CD4-positive, alpha-beta memory T cell (primary cell): Measurements from ENCODE around the gene NKD1. TPM values are rescaled to one million over a fixed set of nuclear protein-coding genes. Genes with fewer than 3 reads are reported as not detected.

Experiments used
- CTCF ChIA-PET: fragments of 350-600 bp; sonication (Branson Sonifier 250); formaldehyde crosslinking; loops from one replicate; lab custom pipeline; 2021; ENCODE audit warnings: inconsistent platforms; ENCODE audit not compliant: partially characterized antibody; lab: Charles Lee
- POLR2A ChIA-PET: fragments of 350-600 bp; sonication (Branson Sonifier 250); formaldehyde crosslinking; loops from one replicate; lab custom pipeline; 2021; ENCODE audit not compliant: partially characterized antibody; lab: Charles Lee
- DNase-seq, 5 donors: peaks; one replicate each; pipeline versions ENCODE4 v3.0.0 to v3.0.0-alpha.2; 2020 to 2022; ENCODE audit warnings: mixed read lengths in 1 of 5
- H3K27ac ChIP-seq: one replicate; pipeline ENCODE4 v1.7.0; 2013; ENCODE audit warnings: low read depth, low read length
- H3K27me3 ChIP-seq: 2 replicates; pipeline ENCODE4 v1.7.0; 2013; ENCODE audit warnings: mild to moderate bottlenecking, low read length, moderate library complexity; ENCODE audit not compliant: insufficient read depth
- H3K36me3 ChIP-seq: 2 replicates; pipeline ENCODE4 v1.7.0; 2013; ENCODE audit warnings: mild to moderate bottlenecking, low read length, moderate library complexity; ENCODE audit not compliant: insufficient read depth
- H3K4me1 ChIP-seq: 2 replicates; pipeline ENCODE4 v1.7.0; 2013; ENCODE audit warnings: mild to moderate bottlenecking, low read length, moderate library complexity; ENCODE audit not compliant: insufficient read depth
- H3K4me3 ChIP-seq, 2 donors: one replicate each; pipeline ENCODE4 v1.7.0; 2013; ENCODE audit warnings: low read length in 2 of 2, mild to moderate bottlenecking in 1 of 2
- H3K9me3 ChIP-seq, 2 donors: one replicate each; pipeline ENCODE4 v1.7.0; 2013; ENCODE audit warnings: low read length in 2 of 2, control low read depth in 1 of 2; ENCODE audit not compliant: control insufficient read depth in 1 of 2
- H3K27ac Mint-ChIP-seq, 7 donors: one replicate each; pipeline ENCODE4 v1.8.0; 2020 to 2021; ENCODE audit warnings: mixed read lengths in 7 of 7, mild to moderate bottlenecking in 6 of 7, inconsistent platforms in 3 of 7, moderate library complexity in 3 of 7
- H3K27me3 Mint-ChIP-seq, 2 donors: one replicate each; pipeline ENCODE4 v1.8.0; 2020 to 2021; ENCODE audit warnings: mixed read lengths in 2 of 2
- H3K36me3 Mint-ChIP-seq, 2 donors: one replicate each; pipeline ENCODE4 v1.8.0; 2020 to 2021; ENCODE audit warnings: mixed read lengths in 2 of 2, inconsistent platforms in 1 of 2, mild to moderate bottlenecking in 1 of 2
- H3K4me1 Mint-ChIP-seq, 4 donors: one replicate each; pipeline ENCODE4 v1.8.0; 2020 to 2021; ENCODE audit warnings: mixed read lengths in 4 of 4, mild to moderate bottlenecking in 1 of 4
- H3K4me3 Mint-ChIP-seq, 8 donors: one replicate each; pipeline ENCODE4 v1.8.0; 2020 to 2021; ENCODE audit warnings: mixed read lengths in 8 of 8, mild to moderate bottlenecking in 7 of 8, moderate library complexity in 6 of 8, inconsistent platforms in 3 of 8
- H3K9me3 Mint-ChIP-seq, 8 donors: one replicate each; pipeline ENCODE4 v1.8.0; 2020 to 2021; ENCODE audit warnings: mixed read lengths in 8 of 8, mild to moderate bottlenecking in 5 of 8, inconsistent platforms in 3 of 8, moderate library complexity in 1 of 8
- intact Hi-C: fragments of 100-400 bp; cut with micrococcal nuclease; formaldehyde crosslinking; loops from one replicate; pipeline ENCODE4 v1.15.1; 2023
- polyA plus RNA-seq, 2 donors: library from polyadenylated mRNA; unstranded; fragments of 300-500 nt; fragmentation: Illumina TruSeq; gene quantifications; one replicate each; pipeline ENCODE4 v1.2.3, GENCODE V29; 2021
- total RNA-seq, 2 experiments: library from RNA; stranded (reverse); gene quantifications; one replicate each; pipeline ENCODE4 v1.2.3, GENCODE V29; 2021

NKD1 gene
- total and polyA plus RNA-seq, 4 experiments from 2014 or later: 0.48 to 4.6 (median 3.8) TPM; not detected in 1

DNA sequence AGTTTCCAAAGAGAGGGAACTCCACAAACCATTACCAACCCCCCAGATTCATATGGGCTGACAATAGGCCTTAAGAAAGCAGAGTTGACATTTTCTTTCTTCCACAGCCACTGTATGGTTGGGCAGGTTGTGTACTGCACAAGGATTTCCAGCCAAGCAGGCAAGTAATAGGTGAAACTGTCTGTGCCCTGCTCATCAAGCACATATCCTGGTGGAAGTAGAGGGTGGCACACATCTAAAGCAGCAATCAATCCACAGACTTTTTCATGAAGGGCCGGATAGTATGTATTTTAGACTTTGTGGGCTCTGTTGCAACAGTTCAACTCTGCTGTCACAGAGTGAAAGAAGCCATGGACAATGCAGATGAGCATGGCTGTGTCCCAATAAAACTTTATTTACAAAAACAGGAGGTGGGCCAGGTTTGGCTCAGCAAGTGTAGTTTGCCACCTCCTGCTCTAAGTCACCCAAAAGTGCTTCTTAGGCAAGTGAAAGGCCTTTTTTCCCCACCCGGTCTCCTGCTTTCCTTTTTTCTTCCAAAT is 69.5 kb downstream of the NKD1 start:
- no peaks in the 10 kb centered on the region for H3K36me3 ChIP-seq
- H3K4me3 ChIP-seq: no peak overlapping the region
- Mint-ChIP-seq H3K36me3 (no peaks in the 10 kb centered on the region), H3K27me3 (no peaks in the 10 kb centered on the region), H3K4me1 (peaks cover 7 to 9% (median 9%) of the 10 kb centered on the region in 4 donors), H3K9me3 (no peaks in the 10 kb centered on the region), H3K4me3 (no peak overlapping the region), H3K27ac (no peak overlapping the region)
- H3K27me3 ChIP-seq: no peaks in the 10 kb centered on the region
- no peaks in the 10 kb centered on the region for H3K9me3 ChIP-seq
- ChIA-PET CTCF (no interaction called here), POLR2A (no interaction called here)
- no peak overlapping the region for H3K27ac ChIP-seq
- DNase-seq: no peak
- H3K4me1 ChIP-seq: no peaks in the 10 kb centered on the region
- intact Hi-C loops: no loop called here

DNA sequence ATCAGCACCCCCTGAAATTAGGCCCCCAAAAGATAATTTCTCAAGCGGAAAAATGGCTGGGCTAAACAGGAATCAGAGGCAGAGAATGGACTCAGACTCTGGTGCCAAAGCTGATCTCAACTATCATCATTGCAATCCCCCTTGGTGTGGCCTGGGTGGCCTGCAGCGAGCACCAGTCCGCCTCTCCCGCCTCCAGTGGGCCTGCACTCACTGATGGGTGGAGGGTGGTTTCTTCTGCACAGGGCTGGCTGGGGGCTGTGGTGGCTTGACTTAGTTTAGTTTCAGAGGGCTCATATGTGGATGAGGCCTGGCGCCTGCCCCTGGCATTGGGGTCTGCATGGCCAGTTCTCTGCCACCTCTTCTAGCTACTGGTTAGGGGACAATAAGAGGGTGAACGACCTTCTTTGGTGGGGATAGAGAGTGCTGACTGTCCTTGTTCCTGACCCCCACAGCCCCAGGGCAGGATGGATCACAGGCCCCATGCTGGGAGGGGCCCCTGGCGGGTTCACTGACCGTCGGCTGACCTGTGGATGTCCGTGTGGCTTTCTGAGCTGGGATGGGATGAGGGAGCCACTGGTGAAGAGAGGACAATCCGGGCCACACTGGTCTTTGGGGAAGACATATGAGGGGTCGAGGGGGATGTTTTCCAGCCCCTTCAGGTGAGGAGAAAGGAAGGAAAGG is 70.2 kb downstream of the NKD1 start:
- H3K36me3 Mint-ChIP-seq: no peaks in the 10 kb centered on the region
- POLR2A ChIA-PET: no interaction called here
- no peaks in the 10 kb centered on the region for H3K36me3 ChIP-seq
- intact Hi-C loops: no loop called here
- H3K27me3 Mint-ChIP-seq: no peaks in the 10 kb centered on the region
- CTCF ChIA-PET: interaction anchor here (1.2 kb wide), 1 partner anchor 10 kb away, joined by 4 read pairs; no protein-coding TSS in a partner anchor
- peaks cover 1% of the 10 kb centered on the region for H3K4me1 ChIP-seq
- H3K27ac Mint-ChIP-seq: peak overlapping the region in 1 of 7 donors; percentile 68
- no peaks in the 10 kb centered on the region for H3K9me3 ChIP-seq
- no peak overlapping the region for H3K27ac ChIP-seq
- DNase-seq: no peak
- peaks cover 7 to 12% (median 11%) of the 10 kb centered on the region in 4 donors for H3K4me1 Mint-ChIP-seq
- H3K27me3 ChIP-seq: no peaks in the 10 kb centered on the region
- no peak overlapping the region for H3K4me3 Mint-ChIP-seq
- H3K9me3 Mint-ChIP-seq: no peaks in the 10 kb centered on the region
- no peak overlapping the region for H3K4me3 ChIP-seq

DNA sequence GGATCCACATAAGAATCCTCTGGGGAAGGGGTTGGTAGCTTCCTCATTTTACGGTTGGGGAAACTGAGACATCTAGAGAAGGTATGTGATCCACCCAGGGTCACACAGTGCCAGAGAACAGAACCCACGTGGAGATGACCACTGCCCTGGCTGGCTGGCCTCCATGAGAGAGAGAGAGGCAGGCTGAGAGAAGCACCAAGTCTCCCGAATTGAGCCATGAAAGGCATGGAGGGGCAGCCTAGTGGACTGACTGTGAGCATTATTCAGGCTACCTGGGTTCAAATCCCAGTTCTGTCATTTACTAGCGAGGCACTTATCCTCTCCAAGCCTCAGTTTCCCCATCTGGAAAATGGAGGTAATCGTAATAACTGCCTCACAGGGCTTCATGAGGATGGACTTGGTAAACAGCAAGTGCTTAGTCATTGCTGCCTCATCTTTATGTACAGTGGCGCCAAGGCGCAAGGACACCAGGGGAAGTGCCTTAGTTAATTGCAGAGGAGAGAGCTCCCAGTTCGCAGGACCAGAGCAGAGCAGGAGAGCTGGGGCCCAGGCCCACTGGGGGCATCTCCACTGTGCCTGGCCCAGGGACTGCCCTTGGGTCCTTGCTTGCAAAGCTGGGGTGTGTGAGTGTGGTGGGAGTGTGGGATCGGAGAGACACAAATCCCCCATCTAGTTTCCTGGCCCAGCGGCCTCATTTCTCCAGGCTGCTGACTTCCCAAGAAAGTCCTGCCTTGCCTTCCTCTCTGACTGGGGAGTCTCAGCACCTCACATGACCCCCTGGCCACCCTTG is 71.7 kb downstream of the NKD1 start:
- ChIA-PET POLR2A (no interaction called here), CTCF (interaction anchor here (0.7 to 1.0 kb wide), 2 partner anchors 45 to 46 kb away, joined by 3 read pairs; no protein-coding TSS in a partner anchor)
- Histone ChIP-seq H3K36me3 (no peaks in the 10 kb centered on the region), H3K4me3 (no peak overlapping the region), H3K27ac (no peak overlapping the region), H3K27me3 (no peaks in the 10 kb centered on the region), H3K4me1 (peaks cover 7% of the 10 kb centered on the region), H3K9me3 (no peaks in the 10 kb centered on the region)
- H3K27me3 Mint-ChIP-seq: no peaks in the 10 kb centered on the region
- H3K9me3 Mint-ChIP-seq: no peaks in the 10 kb centered on the region
- peaks cover 15 to 25% (median 19%) of the 10 kb centered on the region in 4 donors for H3K4me1 Mint-ChIP-seq
- H3K36me3 Mint-ChIP-seq: no peaks in the 10 kb centered on the region
- H3K4me3 Mint-ChIP-seq: no peak overlapping the region
- intact Hi-C loops: no loop called here
- DNase-seq: no peak
- H3K27ac Mint-ChIP-seq: peak overlapping the region in 1 of 7 donors; percentile 74

DNA sequence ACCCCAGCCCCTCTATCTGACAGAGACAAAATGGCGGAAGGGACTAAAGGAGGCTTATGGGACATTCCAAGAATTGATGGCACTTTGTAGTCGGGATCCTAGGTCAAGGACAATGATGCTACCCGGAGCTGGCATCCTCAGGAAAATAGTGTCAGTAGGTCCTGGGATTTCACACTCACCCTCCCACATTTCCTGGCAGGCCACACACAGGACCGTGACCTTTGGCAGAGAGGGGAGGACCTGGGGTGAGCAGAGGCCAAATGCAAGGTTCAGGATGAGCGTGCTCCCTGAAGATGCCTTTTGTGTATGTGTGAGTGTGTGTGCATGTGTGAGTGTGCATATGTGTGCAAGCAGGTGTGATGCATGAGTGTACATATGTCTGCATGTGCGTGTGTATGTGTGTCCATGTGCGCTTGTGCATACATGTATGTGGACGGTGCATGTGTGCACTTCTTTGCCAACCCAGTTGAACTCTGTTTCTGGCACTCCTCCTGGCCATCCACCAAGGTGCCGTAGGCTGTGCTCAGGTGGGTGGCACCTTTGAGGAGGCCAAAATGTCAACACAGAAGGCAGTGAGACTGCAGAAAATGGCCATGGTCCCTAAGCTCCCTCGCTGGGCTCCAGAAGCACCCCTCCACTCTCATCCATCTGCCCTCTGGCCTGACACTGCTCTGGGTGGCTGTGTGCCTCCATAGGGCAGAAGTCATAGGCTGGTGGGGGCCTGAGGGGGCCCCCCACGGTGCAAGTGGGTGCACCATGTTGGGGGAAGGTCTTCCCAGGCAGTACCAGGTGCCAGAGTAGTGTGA is 72.7 kb downstream of the NKD1 start:
- CTCF ChIA-PET: interaction anchor here (1.0 kb wide), 1 partner anchor 44 kb away, joined by 3 read pairs; no protein-coding TSS in a partner anchor
- no peaks in the 10 kb centered on the region for H3K27me3 Mint-ChIP-seq
- no peaks in the 10 kb centered on the region for H3K27me3 ChIP-seq
- no peak overlapping the region for H3K27ac ChIP-seq
- H3K4me1 ChIP-seq: peaks cover 7% of the 10 kb centered on the region
- H3K4me3 ChIP-seq: no peak overlapping the region
- no peak for DNase-seq
- intact Hi-C loops: no loop called here
- no peak overlapping the region for H3K27ac Mint-ChIP-seq
- no peak overlapping the region for H3K4me3 Mint-ChIP-seq
- peaks cover 12 to 25% (median 18%) of the 10 kb centered on the region in 4 donors for H3K4me1 Mint-ChIP-seq
- H3K36me3 ChIP-seq: no peaks in the 10 kb centered on the region
- POLR2A ChIA-PET: no interaction called here
- H3K9me3 Mint-ChIP-seq: no peaks in the 10 kb centered on the region
- no peaks in the 10 kb centered on the region for H3K9me3 ChIP-seq
- no peaks in the 10 kb centered on the region for H3K36me3 Mint-ChIP-seq

DNA sequence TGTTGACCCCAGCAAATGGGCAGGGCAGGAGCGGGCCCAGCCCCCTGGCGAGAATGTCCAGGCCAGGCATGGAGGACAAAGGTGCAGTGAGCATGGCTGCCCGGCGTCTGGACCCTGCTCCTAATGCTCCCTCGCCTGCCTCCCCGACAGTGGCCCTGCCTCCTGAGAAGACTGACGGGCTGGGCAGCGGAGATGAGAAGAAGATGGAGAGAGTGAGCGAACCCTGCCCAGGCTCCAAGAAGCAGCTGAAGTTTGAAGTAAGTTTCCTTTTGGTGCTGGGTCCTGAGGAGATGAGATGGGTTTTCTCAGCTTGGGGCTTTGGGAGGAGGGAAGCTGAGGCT is 73.2 kb downstream of the NKD1 start:
- H3K27ac Mint-ChIP-seq: no peak overlapping the region
- no peaks in the 10 kb centered on the region for H3K9me3 Mint-ChIP-seq
- H3K27me3 ChIP-seq: no peaks in the 10 kb centered on the region
- POLR2A ChIA-PET: no interaction called here
- intact Hi-C loops: no loop called here
- no peak for DNase-seq
- H3K36me3 ChIP-seq: no peaks in the 10 kb centered on the region
- no peak overlapping the region for H3K4me3 ChIP-seq
- no peak overlapping the region for H3K27ac ChIP-seq
- peaks cover 15 to 31% (median 23%) of the 10 kb centered on the region in 4 donors for H3K4me1 Mint-ChIP-seq
- H3K9me3 ChIP-seq: no peaks in the 10 kb centered on the region
- CTCF ChIA-PET: no interaction called here
- no peaks in the 10 kb centered on the region for H3K27me3 Mint-ChIP-seq
- H3K4me1 ChIP-seq: peaks cover 10% of the 10 kb centered on the region
- H3K36me3 Mint-ChIP-seq: no peaks in the 10 kb centered on the region
- no peak overlapping the region for H3K4me3 Mint-ChIP-seq

DNA sequence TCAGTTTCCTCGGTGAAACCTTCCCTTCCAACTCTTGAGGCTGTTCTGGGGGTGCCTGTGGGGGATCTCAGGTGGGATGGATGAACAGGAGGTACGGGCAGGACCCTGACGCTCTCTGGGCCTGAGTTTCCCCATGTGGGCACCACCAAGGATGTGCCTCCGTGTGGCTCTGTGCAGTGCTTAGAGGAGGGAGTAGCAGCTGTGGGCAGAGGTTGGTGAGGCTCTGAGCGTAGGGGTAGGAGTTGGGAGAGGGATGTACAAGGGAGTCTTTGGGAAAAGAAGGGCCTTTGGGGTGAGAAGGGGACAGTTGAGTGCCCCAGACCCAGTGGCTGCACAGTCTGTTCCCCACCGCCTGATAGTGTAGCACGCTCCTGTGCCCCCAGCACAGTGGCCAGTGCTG is 73.8 kb downstream of the NKD1 start:
- Mint-ChIP-seq H3K36me3 (no peaks in the 10 kb centered on the region), H3K9me3 (no peaks in the 10 kb centered on the region), H3K4me3 (no peak overlapping the region), H3K4me1 (peaks cover 20 to 37% (median 26%) of the 10 kb centered on the region in 4 donors), H3K27ac (peak overlapping the region in 1 of 7 donors; percentile 57), H3K27me3 (no peaks in the 10 kb centered on the region)
- ChIA-PET POLR2A (no interaction called here), CTCF (no interaction called here)
- Histone ChIP-seq H3K27me3 (no peaks in the 10 kb centered on the region), H3K9me3 (no peaks in the 10 kb centered on the region), H3K36me3 (no peaks in the 10 kb centered on the region), H3K4me3 (no peak overlapping the region), H3K4me1 (peaks cover 16% of the 10 kb centered on the region), H3K27ac (no peak overlapping the region)
- intact Hi-C loops: no loop called here
- no peak for DNase-seq
